HepG2 (cell line): ENCODE data around the gene DQX1. TPM values are rescaled to one million over a fixed set of nuclear protein-coding genes. Genes with fewer than 3 reads are reported as not detected.

Experiments
- DR1 ChIP-seq: sonication (generic); formaldehyde crosslinking; IDR thresholded peaks from 2 replicates; pipeline ENCODE4 v1.8.0; 2021; ENCODE audit warnings: mild to moderate bottlenecking, missing genetic modification reagents, inconsistent platforms
- HDAC2 ChIP-seq: sonication (generic); formaldehyde crosslinking; IDR thresholded peaks from 2 replicates; pipeline ENCODE4 v1.4.0; 2020; ENCODE audit warnings: missing genetic modification reagents
- HNRNPLL ChIP-seq: fragments of 200-400 bp; formaldehyde crosslinking; IDR thresholded peaks from 2 replicates; pipeline ENCODE4 v1.6.1; 2017; ENCODE audit warnings: mild to moderate bottlenecking, low read depth, low read length; ENCODE audit not compliant: poor library complexity, severe bottlenecking
- HOXA7 ChIP-seq: sonication (generic); formaldehyde crosslinking; IDR thresholded peaks from 2 replicates; pipeline ENCODE4 v1.8.1; 2022; ENCODE audit warnings: mild to moderate bottlenecking, missing genetic modification reagents, moderate library complexity
- MEIS1 ChIP-seq: sonication (generic); formaldehyde crosslinking; IDR thresholded peaks from 2 replicates; pipeline ENCODE4 v1.9.0; 2021; ENCODE audit warnings: mild to moderate bottlenecking, missing genetic modification reagents, moderate library complexity, borderline replicate concordance
- NFE2L1 ChIP-seq: sonication (generic); formaldehyde crosslinking; IDR thresholded peaks from 2 replicates; pipeline ENCODE4 v1.4.0; 2020; ENCODE audit warnings: missing genetic modification reagents, mild to moderate bottlenecking, borderline replicate concordance
- SMARCE1 ChIP-seq: fragments of 450-650 bp; IDR thresholded peaks from 2 replicates; pipeline ENCODE4 v1.6.1; 2017; ENCODE audit warnings: borderline replicate concordance
- SSRP1 ChIP-seq: IDR thresholded peaks from 2 replicates; pipeline ENCODE4 v1.6.1; 2016; ENCODE audit warnings: control low read depth
- TBL1XR1 ChIP-seq: fragments of 150-350 bp; IDR thresholded peaks from 2 replicates; pipeline ENCODE4 v1.6.1; 2014; ENCODE audit warnings: borderline replicate concordance, low read length; ENCODE audit not compliant: partially characterized antibody
- ZIK1 ChIP-seq: sonication (generic); formaldehyde crosslinking; IDR thresholded peaks from 2 replicates; pipeline ENCODE4 v1.5.0; 2020; ENCODE audit warnings: mild to moderate bottlenecking, low read depth, missing genetic modification reagents, borderline replicate concordance
- ZNF20 ChIP-seq: sonication (generic); formaldehyde crosslinking; IDR thresholded peaks from 2 replicates; pipeline ENCODE4 v1.4.0; 2020; ENCODE audit warnings: mild to moderate bottlenecking, moderate library complexity, missing genetic modification reagents
- ZNF234 ChIP-seq: sonication (generic); formaldehyde crosslinking; conservative IDR thresholded peaks from 2 replicates; pipeline ENCODE4 v1.5.1; 2020; ENCODE audit warnings: mild to moderate bottlenecking, missing genetic modification reagents
- ZNF709 ChIP-seq: sonication (generic); formaldehyde crosslinking; IDR thresholded peaks from 2 replicates; pipeline ENCODE4 v1.5.0; 2020; ENCODE audit warnings: mild to moderate bottlenecking, missing genetic modification reagents
- polyA plus RNA-seq, 8 experiments: library from polyadenylated mRNA; depleted of rRNA in 3 of 8; stranded (reverse) in 7 of 8; unstranded in 1 of 8; fragments of >200 nt; fragmentation: Illumina TruSeq in 4 of 8; extraction: Trizol in 4 of 8; gene quantifications; 2 replicates each; pipeline versions ENCODE4 v1.2.1 to v1.2.3, GENCODE V29; 2011 to 2016; ENCODE audit warnings: low read depth in 4 of 8, missing spikeins in 1 of 8, mixed read lengths in 1 of 8; ENCODE audit not compliant: insufficient read depth in 1 of 8
- total RNA-seq, 5 experiments: library from RNA; depleted of rRNA; stranded (reverse); fragments of >200 nt; fragmentation: Illumina TruSeq; extraction: Trizol; gene quantifications; 2 replicates each; pipeline ENCODE4 v1.2.3, GENCODE V29; 2016; ENCODE audit warnings: low read depth in 1 of 5
- TF ChIP-seq, protein P1 (sequence below): IDR thresholded peaks from 2 replicates; pipeline ENCODE4 v1.4.0; 2020; ENCODE audit warnings: mild to moderate bottlenecking, missing genetic modification reagents
- TF ChIP-seq, protein P2 (sequence below): sonication (generic); formaldehyde crosslinking; IDR thresholded peaks from 2 replicates; pipeline ENCODE4 v1.4.0; 2020; ENCODE audit warnings: missing genetic modification reagents, borderline replicate concordance
- TF ChIP-seq, protein P3 (sequence below): sonication (generic); formaldehyde crosslinking; IDR thresholded peaks from 2 replicates; pipeline ENCODE4 v1.4.0; 2020; ENCODE audit warnings: missing genetic modification reagents, mild to moderate bottlenecking, borderline replicate concordance
- TF ChIP-seq, protein P4 (sequence below): sonication (generic); formaldehyde crosslinking; IDR thresholded peaks from 2 replicates; pipeline ENCODE4 v1.4.0; 2020; ENCODE audit warnings: missing genetic modification reagents

DQX1 gene
- total and polyA plus RNA-seq, 2 of the 13 experiments (the other 11 are each of a cell fraction or from before 2014, with no cell fraction given) = 27.6 to 89.8 TPM

DNA sequence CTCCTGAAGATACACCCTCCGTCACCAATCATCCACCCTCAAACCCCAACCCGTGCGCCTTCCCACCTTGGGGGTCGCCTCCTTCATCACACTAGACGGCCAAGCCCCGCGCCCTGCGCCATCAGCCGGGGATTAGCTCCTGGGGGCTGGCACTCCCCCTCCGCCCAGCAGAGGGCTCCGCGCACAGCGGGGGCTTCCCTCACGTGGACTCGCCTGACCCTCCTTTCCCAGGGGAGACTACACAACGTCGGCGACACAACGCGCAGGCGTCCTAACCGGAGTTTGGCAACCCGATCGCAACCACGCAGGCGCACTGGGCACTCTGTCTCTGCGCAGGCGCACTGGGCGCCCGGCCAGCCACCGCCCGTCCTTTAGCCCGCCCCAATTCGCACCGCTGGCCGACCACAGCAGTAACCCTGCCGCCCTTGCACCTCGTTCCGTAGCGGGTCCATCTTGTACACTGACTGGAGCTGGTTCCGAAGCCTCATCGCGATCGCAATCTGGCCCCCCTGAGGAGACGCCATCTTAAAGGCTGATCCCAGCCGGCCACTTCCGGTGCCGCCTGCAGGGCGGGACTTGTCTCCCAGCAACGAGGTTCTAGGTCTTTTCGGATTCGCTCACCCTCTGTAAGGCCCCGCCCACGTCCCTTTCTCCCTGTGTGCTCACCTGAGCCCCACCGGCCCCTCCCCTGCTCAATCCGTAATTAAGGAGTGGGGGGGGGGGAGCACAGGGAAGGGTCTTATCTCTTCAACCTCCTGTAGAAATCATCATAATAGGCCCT, 18.7 kb downstream of the DQX1 start, which contains the start of gene PCGF1 (continued):
- no peak for TF ChIP-seq ZNF234 (CRISPR knock-in tag)
- no peak for TF ChIP-seq SSRP1 (CRISPR knock-in tag)
- TF ChIP-seq HOXA7 (CRISPR knock-in tag) = no peak
- TF ChIP-seq ZIK1 = peak; percentile 96
- TF ChIP-seq HNRNPLL = peak; percentile 76
- TF ChIP-seq, protein P1, sequence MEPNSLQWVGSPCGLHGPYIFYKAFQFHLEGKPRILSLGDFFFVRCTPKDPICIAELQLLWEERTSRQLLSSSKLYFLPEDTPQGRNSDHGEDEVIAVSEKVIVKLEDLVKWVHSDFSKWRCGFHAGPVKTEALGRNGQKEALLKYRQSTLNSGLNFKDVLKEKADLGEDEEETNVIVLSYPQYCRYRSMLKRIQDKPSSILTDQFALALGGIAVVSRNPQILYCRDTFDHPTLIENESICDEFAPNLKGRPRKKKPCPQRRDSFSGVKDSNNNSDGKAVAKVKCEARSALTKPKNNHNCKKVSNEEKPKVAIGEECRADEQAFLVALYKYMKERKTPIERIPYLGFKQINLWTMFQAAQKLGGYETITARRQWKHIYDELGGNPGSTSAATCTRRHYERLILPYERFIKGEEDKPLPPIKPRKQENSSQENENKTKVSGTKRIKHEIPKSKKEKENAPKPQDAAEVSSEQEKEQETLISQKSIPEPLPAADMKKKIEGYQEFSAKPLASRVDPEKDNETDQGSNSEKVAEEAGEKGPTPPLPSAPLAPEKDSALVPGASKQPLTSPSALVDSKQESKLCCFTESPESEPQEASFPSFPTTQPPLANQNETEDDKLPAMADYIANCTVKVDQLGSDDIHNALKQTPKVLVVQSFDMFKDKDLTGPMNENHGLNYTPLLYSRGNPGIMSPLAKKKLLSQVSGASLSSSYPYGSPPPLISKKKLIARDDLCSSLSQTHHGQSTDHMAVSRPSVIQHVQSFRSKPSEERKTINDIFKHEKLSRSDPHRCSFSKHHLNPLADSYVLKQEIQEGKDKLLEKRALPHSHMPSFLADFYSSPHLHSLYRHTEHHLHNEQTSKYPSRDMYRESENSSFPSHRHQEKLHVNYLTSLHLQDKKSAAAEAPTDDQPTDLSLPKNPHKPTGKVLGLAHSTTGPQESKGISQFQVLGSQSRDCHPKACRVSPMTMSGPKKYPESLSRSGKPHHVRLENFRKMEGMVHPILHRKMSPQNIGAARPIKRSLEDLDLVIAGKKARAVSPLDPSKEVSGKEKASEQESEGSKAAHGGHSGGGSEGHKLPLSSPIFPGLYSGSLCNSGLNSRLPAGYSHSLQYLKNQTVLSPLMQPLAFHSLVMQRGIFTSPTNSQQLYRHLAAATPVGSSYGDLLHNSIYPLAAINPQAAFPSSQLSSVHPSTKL (CRISPR knock-in tag) = peak; percentile 46; the same call in 1 of the 2 replicates
- TF ChIP-seq, protein P2, sequence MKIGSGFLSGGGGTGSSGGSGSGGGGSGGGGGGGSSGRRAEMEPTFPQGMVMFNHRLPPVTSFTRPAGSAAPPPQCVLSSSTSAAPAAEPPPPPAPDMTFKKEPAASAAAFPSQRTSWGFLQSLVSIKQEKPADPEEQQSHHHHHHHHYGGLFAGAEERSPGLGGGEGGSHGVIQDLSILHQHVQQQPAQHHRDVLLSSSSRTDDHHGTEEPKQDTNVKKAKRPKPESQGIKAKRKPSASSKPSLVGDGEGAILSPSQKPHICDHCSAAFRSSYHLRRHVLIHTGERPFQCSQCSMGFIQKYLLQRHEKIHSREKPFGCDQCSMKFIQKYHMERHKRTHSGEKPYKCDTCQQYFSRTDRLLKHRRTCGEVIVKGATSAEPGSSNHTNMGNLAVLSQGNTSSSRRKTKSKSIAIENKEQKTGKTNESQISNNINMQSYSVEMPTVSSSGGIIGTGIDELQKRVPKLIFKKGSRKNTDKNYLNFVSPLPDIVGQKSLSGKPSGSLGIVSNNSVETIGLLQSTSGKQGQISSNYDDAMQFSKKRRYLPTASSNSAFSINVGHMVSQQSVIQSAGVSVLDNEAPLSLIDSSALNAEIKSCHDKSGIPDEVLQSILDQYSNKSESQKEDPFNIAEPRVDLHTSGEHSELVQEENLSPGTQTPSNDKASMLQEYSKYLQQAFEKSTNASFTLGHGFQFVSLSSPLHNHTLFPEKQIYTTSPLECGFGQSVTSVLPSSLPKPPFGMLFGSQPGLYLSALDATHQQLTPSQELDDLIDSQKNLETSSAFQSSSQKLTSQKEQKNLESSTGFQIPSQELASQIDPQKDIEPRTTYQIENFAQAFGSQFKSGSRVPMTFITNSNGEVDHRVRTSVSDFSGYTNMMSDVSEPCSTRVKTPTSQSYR (CRISPR knock-in tag) = no peak
- TF ChIP-seq SMARCE1 = no peak
- peak; percentile 93 for TF ChIP-seq ZNF709 (CRISPR knock-in tag)
- no peak for TF ChIP-seq NFE2L1
- TF ChIP-seq, protein P3, sequence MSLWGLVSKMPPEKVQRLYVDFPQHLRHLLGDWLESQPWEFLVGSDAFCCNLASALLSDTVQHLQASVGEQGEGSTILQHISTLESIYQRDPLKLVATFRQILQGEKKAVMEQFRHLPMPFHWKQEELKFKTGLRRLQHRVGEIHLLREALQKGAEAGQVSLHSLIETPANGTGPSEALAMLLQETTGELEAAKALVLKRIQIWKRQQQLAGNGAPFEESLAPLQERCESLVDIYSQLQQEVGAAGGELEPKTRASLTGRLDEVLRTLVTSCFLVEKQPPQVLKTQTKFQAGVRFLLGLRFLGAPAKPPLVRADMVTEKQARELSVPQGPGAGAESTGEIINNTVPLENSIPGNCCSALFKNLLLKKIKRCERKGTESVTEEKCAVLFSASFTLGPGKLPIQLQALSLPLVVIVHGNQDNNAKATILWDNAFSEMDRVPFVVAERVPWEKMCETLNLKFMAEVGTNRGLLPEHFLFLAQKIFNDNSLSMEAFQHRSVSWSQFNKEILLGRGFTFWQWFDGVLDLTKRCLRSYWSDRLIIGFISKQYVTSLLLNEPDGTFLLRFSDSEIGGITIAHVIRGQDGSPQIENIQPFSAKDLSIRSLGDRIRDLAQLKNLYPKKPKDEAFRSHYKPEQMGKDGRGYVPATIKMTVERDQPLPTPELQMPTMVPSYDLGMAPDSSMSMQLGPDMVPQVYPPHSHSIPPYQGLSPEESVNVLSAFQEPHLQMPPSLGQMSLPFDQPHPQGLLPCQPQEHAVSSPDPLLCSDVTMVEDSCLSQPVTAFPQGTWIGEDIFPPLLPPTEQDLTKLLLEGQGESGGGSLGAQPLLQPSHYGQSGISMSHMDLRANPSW (CRISPR knock-in tag) = peak; percentile 47; the same call in 1 of the 2 replicates
- TF ChIP-seq MEIS1 (CRISPR knock-in tag) = no peak; the same call in none of the 2 replicates
- TF ChIP-seq, protein P4, sequence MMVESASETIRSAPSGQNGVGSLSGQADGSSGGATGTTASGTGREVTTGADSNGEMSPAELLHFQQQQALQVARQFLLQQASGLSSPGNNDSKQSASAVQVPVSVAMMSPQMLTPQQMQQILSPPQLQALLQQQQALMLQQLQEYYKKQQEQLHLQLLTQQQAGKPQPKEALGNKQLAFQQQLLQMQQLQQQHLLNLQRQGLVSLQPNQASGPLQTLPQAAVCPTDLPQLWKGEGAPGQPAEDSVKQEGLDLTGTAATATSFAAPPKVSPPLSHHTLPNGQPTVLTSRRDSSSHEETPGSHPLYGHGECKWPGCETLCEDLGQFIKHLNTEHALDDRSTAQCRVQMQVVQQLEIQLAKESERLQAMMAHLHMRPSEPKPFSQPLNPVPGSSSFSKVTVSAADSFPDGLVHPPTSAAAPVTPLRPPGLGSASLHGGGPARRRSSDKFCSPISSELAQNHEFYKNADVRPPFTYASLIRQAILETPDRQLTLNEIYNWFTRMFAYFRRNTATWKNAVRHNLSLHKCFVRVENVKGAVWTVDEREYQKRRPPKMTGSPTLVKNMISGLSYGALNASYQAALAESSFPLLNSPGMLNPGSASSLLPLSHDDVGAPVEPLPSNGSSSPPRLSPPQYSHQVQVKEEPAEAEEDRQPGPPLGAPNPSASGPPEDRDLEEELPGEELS (CRISPR knock-in tag) = peak; percentile 78
- peak; percentile 74 for TF ChIP-seq HDAC2 (CRISPR knock-in tag)
- peak; percentile 29 for TF ChIP-seq TBL1XR1
- peak; percentile 64 for TF ChIP-seq DR1 (CRISPR knock-in tag)
- no peak for TF ChIP-seq ZNF20 (CRISPR knock-in tag)
